K562 (cell line): Measurements from ENCODE around the gene ANO9. TPM values are rescaled to one million over a fixed set of nuclear protein-coding genes. Genes with fewer than 3 reads are reported as not detected.
A peak's percentile ranks its signal among the peaks of the same experiment; 100 is the strongest.

Experiments
- CTBP1 ChIP-seq: fragments of 450-650 bp; IDR thresholded peaks from 2 replicates; pipeline ENCODE4 v1.6.1; 2016; ENCODE audit warnings: borderline replicate concordance
- ETV5 ChIP-seq: sonication (generic); formaldehyde crosslinking; IDR thresholded peaks from 2 replicates; pipeline ENCODE4 v1.4.0; 2020; ENCODE audit warnings: low read depth, mild to moderate bottlenecking, missing genetic modification reagents
- FOXJ3 ChIP-seq: sonication (generic); formaldehyde crosslinking; IDR thresholded peaks from 2 replicates; pipeline ENCODE4 v1.4.0; 2020; ENCODE audit warnings: mild to moderate bottlenecking, missing genetic modification reagents
- GABPB1 ChIP-seq: sonication (generic); formaldehyde crosslinking; IDR thresholded peaks from 2 replicates; pipeline ENCODE4 v1.8.0; 2022; ENCODE audit warnings: mild to moderate bottlenecking, missing genetic modification reagents
- HMGN3 ChIP-seq: IDR thresholded peaks from 2 replicates; pipeline ENCODE4 v1.6.1; 2011; ENCODE audit warnings: borderline replicate concordance, low read depth, mild to moderate bottlenecking, mixed read lengths, low read length; ENCODE audit not compliant: insufficient read length; ENCODE audit errors: extremely low read depth
- JUN ChIP-seq, 2 experiments: sonication (generic) in 1 of 2; formaldehyde crosslinking in 1 of 2; IDR thresholded peaks; 2 replicates each; pipeline versions ENCODE4 v1.6.1 to v1.8.0; 2012 to 2022; ENCODE audit warnings: borderline replicate concordance in 2 of 2, mild to moderate bottlenecking in 2 of 2, improper control_type of control experiment in 1 of 2, low read depth in 1 of 2, low read length in 1 of 2, missing genetic modification reagents in 1 of 2
- KLF16 ChIP-seq: IDR thresholded peaks from 2 replicates; pipeline ENCODE4 v1.6.1; 2016; ENCODE audit warnings: antibody characterized with exemption
- MCM5 ChIP-seq: fragments of 450-650 bp; IDR thresholded peaks from 2 replicates; pipeline ENCODE4 v1.6.1; 2016; ENCODE audit warnings: low read depth
- NFXL1 ChIP-seq: fragments of 450-650 bp; formaldehyde crosslinking; IDR thresholded peaks from 2 replicates; pipeline ENCODE4 v1.4.0; 2021; ENCODE audit warnings: mild to moderate bottlenecking
- OTX1 ChIP-seq: fragments of 450-650 bp; formaldehyde crosslinking; IDR thresholded peaks from 2 replicates; pipeline ENCODE4 v1.4.0; 2022; ENCODE audit warnings: mild to moderate bottlenecking
- RBM15 ChIP-seq: fragments of 200-400 bp; formaldehyde crosslinking; IDR thresholded peaks from 2 replicates; pipeline ENCODE4 v1.6.1; 2018; ENCODE audit warnings: mild to moderate bottlenecking, low read length, moderate library complexity; ENCODE audit not compliant: insufficient read depth
- SIN3A ChIP-seq, 2 experiments: fragments of 150-350 bp in 1 of 2; IDR thresholded peaks; 2 replicates each; pipeline ENCODE4 v1.6.1; 2011 to 2016; ENCODE audit warnings: borderline replicate concordance in 2 of 2, low read depth in 2 of 2, low read length in 2 of 2, mild to moderate bottlenecking in 2 of 2, moderate library complexity in 2 of 2; ENCODE audit not compliant: control insufficient read depth in 1 of 2
- SMARCC2 ChIP-seq: fragments of 450-650 bp; IDR thresholded peaks from 2 replicates; pipeline ENCODE4 v1.6.1; 2017; ENCODE audit warnings: antibody characterized with exemption, moderate library complexity, mild to moderate bottlenecking, low read depth
- SRSF7 ChIP-seq: fragments of 200-400 bp; formaldehyde crosslinking; optimal IDR thresholded peaks from 2 replicates; pipeline ENCODE3; 2017; ENCODE audit warnings: mild to moderate bottlenecking, low read depth, low read length
- STAT6 ChIP-seq: sonication (generic); formaldehyde crosslinking; IDR thresholded peaks from 2 replicates; pipeline ENCODE4 v1.8.1; 2023; ENCODE audit warnings: mild to moderate bottlenecking, missing genetic modification reagents
- TAF9B ChIP-seq: fragments of 450-650 bp; IDR thresholded peaks from 2 replicates; pipeline ENCODE4 v1.6.1; 2018; ENCODE audit warnings: mild to moderate bottlenecking; ENCODE audit not compliant: partially characterized antibody
- ZBTB1 ChIP-seq: sonication (generic); formaldehyde crosslinking; IDR thresholded peaks from 2 replicates; pipeline ENCODE4 v1.8.1; 2023; ENCODE audit warnings: missing genetic modification reagents, low read depth, mild to moderate bottlenecking, borderline replicate concordance
- ZC3H4 ChIP-seq: sonication (generic); formaldehyde crosslinking; IDR thresholded peaks from 2 replicates; pipeline ENCODE4 v1.9.0; 2021; ENCODE audit warnings: missing genetic modification reagents, borderline replicate concordance
- ZC3H8 ChIP-seq: fragments of 450-650 bp; IDR thresholded peaks from 2 replicates; pipeline ENCODE4 v1.6.1; 2017
- ZNF444 ChIP-seq: fragments of 250-450 bp; sonication (Bioruptor Pico); IDR thresholded peaks from 2 replicates; pipeline ENCODE4 v1.4.0; 2020; ENCODE audit warnings: mild to moderate bottlenecking, moderate library complexity
- ZNF830 ChIP-seq: fragments of 250-450 bp; sonication (Bioruptor Pico); IDR thresholded peaks from 2 replicates; pipeline ENCODE4 v1.5.0; 2021; ENCODE audit warnings: mild to moderate bottlenecking
- polyA plus RNA-seq, 8 experiments: library from polyadenylated mRNA; depleted of rRNA in 4 of 8; stranded (reverse) in 5 of 8; unstranded in 3 of 8; fragments of >200 nt; fragmentation: Nextera tagmentation in 2 of 8; fragmentation: Illumina TruSeq in 1 of 8; extraction: Ambion mirVana in 2 of 8; extraction: Trizol in 1 of 8; gene quantifications; 2 replicates each; pipeline versions ENCODE4 v1.2.1 to v1.2.3, GENCODE V29; 2011 to 2014; ENCODE audit warnings: inconsistent platforms in 1 of 8, missing spikeins in 1 of 8
- total RNA-seq, 7 experiments: library from RNA; depleted of rRNA in 6 of 7; stranded (reverse); fragments of >200 nt in 6 of 7; fragmentation: Illumina TruSeq in 2 of 7; extraction: Trizol in 2 of 7; gene quantifications; 2 replicates each; pipeline versions ENCODE4 v1.2.1 to v1.2.3, GENCODE V29; 2011 to 2021; ENCODE audit warnings: low replicate concordance in 1 of 7
- TF ChIP-seq, protein P1 (sequence below): fragments of 250-450 bp; sonication (Bioruptor Pico); IDR thresholded peaks from 2 replicates; pipeline ENCODE4 v1.5.0; 2021
- TF ChIP-seq, protein P2 (sequence below): fragments of 250-450 bp; sonication (Bioruptor Pico); IDR thresholded peaks from 2 replicates; pipeline ENCODE4 v1.4.0; 2020

ANO9 gene
- total and polyA plus RNA-seq, 9 of the 15 experiments (the other 6 are each of a cell fraction or from before 2014, with no cell fraction given): 0.20 to 14.5 (median 4.5) TPM

- TF ChIP-seq STAT6 (0 out of 2 replicates have a peak, but pooled peaks have one; percentile 10), MCM5 (no peak), ZC3H4 (no peak), ETV5 (CRISPR knock-in tag) (no peak), OTX1 (no peak), JUN (IDR thresholded peaks at IDR 0.05; ENCODE audit: borderline replicate concordance, low read depth, low read length) (peak; percentile 81), JUN (CRISPR knock-in tag; IDR thresholded peaks at IDR 0.05; ENCODE audit: borderline replicate concordance) (no peak), ZNF444 (CRISPR knock-in tag) (no peak), CTBP1 (no peak), SRSF7 (no peak), TAF9B (no peak), HMGN3 (no peak), ZNF830 (CRISPR knock-in tag) (no peak), FOXJ3 (CRISPR knock-in tag) (no peak), KLF16 (no peak), RBM15 (no peak), ZC3H8 (no peak), NFXL1 (CRISPR knock-in tag) (no peak), ZBTB1 (CRISPR knock-in tag) (no peak), SMARCC2 (no peak), SIN3A (IDR thresholded peaks at IDR 0.05; ENCODE audit: borderline replicate concordance in 2 of 2, control insufficient read depth in 1 of 2, low read depth in 2 of 2, low read length in 2 of 2) (0 out of 4 replicates have a peak, but pooled peaks of 1 of the 2 experiments have one; percentile 37), GABPB1 (0 out of 2 replicates have a peak, but pooled peaks have one; percentile 2)
- TF ChIP-seq, protein P1, sequence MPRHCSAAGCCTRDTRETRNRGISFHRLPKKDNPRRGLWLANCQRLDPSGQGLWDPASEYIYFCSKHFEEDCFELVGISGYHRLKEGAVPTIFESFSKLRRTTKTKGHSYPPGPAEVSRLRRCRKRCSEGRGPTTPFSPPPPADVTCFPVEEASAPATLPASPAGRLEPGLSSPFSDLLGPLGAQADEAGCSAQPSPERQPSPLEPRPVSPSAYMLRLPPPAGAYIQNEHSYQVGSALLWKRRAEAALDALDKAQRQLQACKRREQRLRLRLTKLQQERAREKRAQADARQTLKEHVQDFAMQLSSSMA (CRISPR knock-in tag): no peak
- TF ChIP-seq, protein P2, sequence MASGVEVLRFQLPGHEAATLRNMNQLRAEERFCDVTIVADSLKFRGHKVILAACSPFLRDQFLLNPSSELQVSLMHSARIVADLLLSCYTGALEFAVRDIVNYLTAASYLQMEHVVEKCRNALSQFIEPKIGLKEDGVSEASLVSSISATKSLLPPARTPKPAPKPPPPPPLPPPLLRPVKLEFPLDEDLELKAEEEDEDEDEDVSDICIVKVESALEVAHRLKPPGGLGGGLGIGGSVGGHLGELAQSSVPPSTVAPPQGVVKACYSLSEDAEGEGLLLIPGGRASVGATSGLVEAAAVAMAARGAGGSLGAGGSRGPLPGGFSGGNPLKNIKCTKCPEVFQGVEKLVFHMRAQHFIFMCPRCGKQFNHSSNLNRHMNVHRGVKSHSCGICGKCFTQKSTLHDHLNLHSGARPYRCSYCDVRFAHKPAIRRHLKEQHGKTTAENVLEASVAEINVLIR (CRISPR knock-in tag): no peak
These were observed 48.4 kb downstream of the ANO9 start (continued) for GRCh38 chr11:393219-394033.
